K562 (cell line): ENCODE measurements around the gene SRRM5. TPM values are rescaled to one million over a fixed set of nuclear protein-coding genes. Genes with fewer than 3 reads are reported as not detected.

Experiments used
- ATAC-seq: fragments of 200-7000 bp; cut with Tn5 transposase; 3 replicates; pipeline ENCODE4 v1.9.1; 2020; ENCODE audit warnings: moderate library complexity
- BruUV-seq: library from RNA; stranded (reverse); fragments of 400-500 nt; replicated peaks from 2 replicates; lab custom pipeline; 2021; lab: Mats Ljungman, UMichigan
- CTCF ChIA-PET: fragments of 300-600 bp; formaldehyde crosslinking; extraction: SDS; loops from one replicate; lab custom pipeline; 2021; ENCODE audit warnings: low intra/inter-chr PET ratio; lab: Yijun Ruan, JAX
- POLR2A ChIA-PET: fragments of 300-600, 350-650 bp; sonication (Branson Sonifier 250); formaldehyde crosslinking; extraction: SDS; loops from one replicate; lab custom pipeline; 2021; ENCODE audit warnings: antibody characterized with exemption, inconsistent platforms; lab: Yijun Ruan, JAX
- DNase-seq, 4 experiments: peaks; one replicate each; pipeline versions ENCODE4 v3.0.0 to v3.0.0-alpha.2; 2011 to 2018; ENCODE audit warnings: low spot score in 3 of 4, mixed read lengths in 3 of 4; ENCODE audit errors: extremely low read depth in 1 of 4
- FAIRE-seq: peaks from 2 replicates; lab custom pipeline; 2011; peaks lifted over from hg19 to GRCh38; lab: Jason Lieb, UNC
- H2AFZ ChIP-seq: 2 replicates; pipeline ENCODE4 v1.6.0; 2011; ENCODE audit warnings: low read depth, low read length, control low read depth, inconsistent platforms
- H3K27ac ChIP-seq: fragments of 200-600 bp; 3 replicates; pipeline ENCODE4 v1.8.0; 2011; ENCODE audit warnings: low read depth, mild to moderate bottlenecking, control low read depth, inconsistent platforms, low read length, moderate library complexity, mixed read lengths; ENCODE audit errors: extremely low read depth
- H3K27me3 ChIP-seq, 2 experiments: fragments of 300-600 bp in 1 of 2; 2 replicates in 1 of 2; 3 replicates in 1 of 2; pipeline versions ENCODE4 v1.6.0 to v1.8.0; 2011; ENCODE audit warnings: inconsistent platforms in 2 of 2, low read length in 2 of 2, mild to moderate bottlenecking in 1 of 2, mixed read lengths in 1 of 2, moderate library complexity in 1 of 2; ENCODE audit not compliant: control insufficient read depth in 2 of 2, insufficient read depth in 2 of 2
- H3K36me3 ChIP-seq: fragments of 300-600 bp; 3 replicates; pipeline ENCODE4 v1.8.0; 2011; ENCODE audit warnings: mild to moderate bottlenecking, low read length, inconsistent platforms; ENCODE audit not compliant: control insufficient read depth, insufficient read depth
- H3K4me1 ChIP-seq, 2 experiments: fragments of 200-600 bp in 1 of 2; replicated peaks in 1 of 2; 2 replicates in 1 of 2; 3 replicates in 1 of 2; pipeline versions ENCODE4 v1.5.1 to v1.8.0; 2011; ENCODE audit warnings: inconsistent platforms in 2 of 2, low read length in 2 of 2, mild to moderate bottlenecking in 1 of 2, mixed read lengths in 1 of 2, moderate library complexity in 1 of 2; ENCODE audit not compliant: control insufficient read depth in 2 of 2, insufficient read depth in 2 of 2
- H3K4me2 ChIP-seq: 2 replicates; pipeline ENCODE4 v1.6.1; 2011; ENCODE audit warnings: low read length, control low read depth, inconsistent platforms, mixed read lengths; ENCODE audit not compliant: insufficient read depth
- H3K4me3 ChIP-seq: fragments of 200-600 bp; sonication (generic), shearing (Covaris generic); 2 replicates; pipeline ENCODE4 v1.5.1; 2016; ENCODE audit warnings: control low read depth, inconsistent platforms
- H3K79me2 ChIP-seq: fragments of 200-600 bp; 3 replicates; pipeline ENCODE4 v1.8.0; 2011; ENCODE audit warnings: low read length, inconsistent platforms; ENCODE audit not compliant: control insufficient read depth, insufficient read depth
- H3K9ac ChIP-seq, 2 experiments: 2 replicates each; pipeline versions ENCODE4 v1.6.0 to v1.6.1; 2011; ENCODE audit warnings: low read depth in 2 of 2, low read length in 2 of 2, control low read depth in 1 of 2, inconsistent platforms in 1 of 2, mild to moderate bottlenecking in 1 of 2, mixed read lengths in 1 of 2; ENCODE audit not compliant: insufficient read depth in 1 of 2
- H3K9me1 ChIP-seq: one replicate; pipeline ENCODE4 v1.6.0; 2011; ENCODE audit warnings: inconsistent platforms, mild to moderate bottlenecking, low read length, moderate library complexity; ENCODE audit not compliant: control insufficient read depth, insufficient read depth
- H3K9me3 ChIP-seq: replicated peaks from 2 replicates; pipeline ENCODE4 v1.5.1; 2011; ENCODE audit warnings: low read depth, low read length, inconsistent platforms; ENCODE audit not compliant: control insufficient read depth, insufficient read depth
- H4K20me1 ChIP-seq: replicated peaks from 2 replicates; pipeline ENCODE4 v1.6.1; 2011; ENCODE audit warnings: low read length, inconsistent platforms, mixed read lengths; ENCODE audit not compliant: control insufficient read depth, insufficient read depth
- BCOR ChIP-seq: fragments of 450-650 bp; IDR thresholded peaks from 2 replicates; pipeline ENCODE4 v1.6.1; 2016
- CREB5 ChIP-seq: fragments of 250-450 bp; sonication (Bioruptor Pico); IDR thresholded peaks from 2 replicates; pipeline ENCODE4 v1.5.0; 2020; ENCODE audit warnings: mild to moderate bottlenecking
- NFIC ChIP-seq: fragments of 450-650 bp; IDR thresholded peaks from 2 replicates; pipeline ENCODE4 v1.6.1; 2017; ENCODE audit warnings: mild to moderate bottlenecking, inconsistent platforms
- PHB ChIP-seq: fragments of 250-450 bp; sonication (Bioruptor Pico); IDR thresholded peaks from 2 replicates; pipeline ENCODE4 v1.5.0; 2021
- PHB2 ChIP-seq: fragments of 450-650 bp; IDR thresholded peaks from 2 replicates; pipeline ENCODE4 v1.6.1; 2017; ENCODE audit warnings: low read depth
- RBFOX2 ChIP-seq: fragments of 200-400 bp; formaldehyde crosslinking; IDR thresholded peaks from 2 replicates; pipeline ENCODE4 v1.6.1; 2017; ENCODE audit warnings: low read depth, mild to moderate bottlenecking, low read length, moderate library complexity
- RBM39 ChIP-seq: fragments of 200-400 bp; formaldehyde crosslinking; optimal IDR thresholded peaks from 2 replicates; pipeline ENCODE3; 2018; ENCODE audit warnings: low read depth, low read length
- TAF9B ChIP-seq: fragments of 450-650 bp; IDR thresholded peaks from 2 replicates; pipeline ENCODE4 v1.6.1; 2018; ENCODE audit warnings: mild to moderate bottlenecking; ENCODE audit not compliant: partially characterized antibody
- TEAD4 ChIP-seq, 2 experiments: sonication (generic) in 1 of 2; formaldehyde crosslinking in 1 of 2; IDR thresholded peaks; 2 replicates each; pipeline versions ENCODE4 v1.6.1 to v1.8.0; 2012 to 2022; ENCODE audit warnings: borderline replicate concordance in 1 of 2, inconsistent platforms in 1 of 2, low read length in 1 of 2, mild to moderate bottlenecking in 1 of 2, missing genetic modification reagents in 1 of 2
- ZNF263 ChIP-seq: sonication (generic); formaldehyde crosslinking; IDR thresholded peaks from 2 replicates; pipeline ENCODE4 v1.8.0; 2022; ENCODE audit warnings: mild to moderate bottlenecking, missing genetic modification reagents, borderline replicate concordance
- ZSCAN29 ChIP-seq: fragments of 450-650 bp; IDR thresholded peaks from 2 replicates; pipeline ENCODE4 v1.6.1; 2017
- WGBS: fragments of 100-300 bp; shearing (Covaris generic); methylation state at CpG from one replicate; pipeline ENCODE4 v1.1.6; 2016; ENCODE audit warnings: low coverage, mixed read lengths; ENCODE audit not compliant: insufficient coverage; ENCODE audit errors: missing lambda C conversion rate; 5-methylcytosine and 5-hydroxymethylcytosine counted together
- in situ Hi-C: fragments of 300-500 bp; cut with MboI; formaldehyde crosslinking; loops from 4 replicates; pipeline ENCODE4 v1.15.0; 2018; ENCODE audit warnings: inconsistent platforms, mixed read lengths
- intact Hi-C: fragments of 100-400 bp; cut with micrococcal nuclease; formaldehyde crosslinking; loops from 2 replicates; pipeline ENCODE4 v1.14.2; 2022
- polyA plus RNA-seq, 8 experiments: library from polyadenylated mRNA; depleted of rRNA in 4 of 8; stranded (reverse) in 5 of 8; unstranded in 3 of 8; fragments of >200 nt; fragmentation: Nextera tagmentation in 2 of 8; fragmentation: Illumina TruSeq in 1 of 8; extraction: Ambion mirVana in 2 of 8; extraction: Trizol in 1 of 8; gene quantifications; 2 replicates each; pipeline versions ENCODE4 v1.2.1 to v1.2.3, GENCODE V29; 2011 to 2014; ENCODE audit warnings: inconsistent platforms in 1 of 8, missing spikeins in 1 of 8
- total RNA-seq, 7 experiments: library from RNA; depleted of rRNA in 6 of 7; stranded (reverse); fragments of >200 nt in 6 of 7; fragmentation: Illumina TruSeq in 2 of 7; extraction: Trizol in 2 of 7; gene quantifications; 2 replicates each; pipeline versions ENCODE4 v1.2.1 to v1.2.3, GENCODE V29; 2011 to 2021; ENCODE audit warnings: low replicate concordance in 1 of 7

The SRRM5 gene
- total and polyA plus RNA-seq, 9 of the 15 experiments (the other 6 are each of a cell fraction or from before 2014, with no cell fraction given), result 0.09 to 0.45 (median 0.18) TPM; not detected in 2

- H3K4me3 ChIP-seq, result no peak overlapping the region
- no peaks in the 10 kb centered on the region for H3K9me3 ChIP-seq
- TF ChIP-seq RBFOX2 (peak; percentile 24; the same call in 1 of the 2 replicates), PHB2 (no peak)
- in situ Hi-C loops, result no loop called here
- no TSS peak for BruUV-seq
- H3K36me3 ChIP-seq, result peaks cover 25% of the 10 kb centered on the region; the same call in 2 of the 3 replicates
- H3K27me3 ChIP-seq, result no peaks in the 10 kb centered on the region
- FAIRE-seq (no peak), ATAC-seq (no peak), DNase-seq (no peak)
- ChIA-PET CTCF (interaction anchor here (0.6 kb wide), 1 partner anchor 101 kb away, joined by 4 read pairs; no protein-coding TSS in a partner anchor), POLR2A (interaction anchor here (0.5 to 0.6 kb wide), 2 partner anchors 22 to 176 kb away, joined by 3 to 4 read pairs; no protein-coding TSS in a partner anchor)
- peaks cover 29% of the 10 kb centered on the region for H3K79me2 ChIP-seq
- H4K20me1 ChIP-seq, result no peaks in the 10 kb centered on the region
- H3K9ac ChIP-seq, result peak overlapping the region in 1 of 2 experiments; percentile 66; a peak in 2 of 4 replicates
- intact Hi-C loops, result no loop called here
- H3K27ac ChIP-seq, result no peak overlapping the region
- WGBS, result 89% methylated on average over 10 of the region's 37 CpGs
- no peak overlapping the region for H3K4me2 ChIP-seq
- H2AFZ ChIP-seq, result no peak overlapping the region
- H3K9me1 ChIP-seq, result no peaks in the 10 kb centered on the region
- peaks cover 11 to 42% of the 10 kb centered on the region in 2 experiments; a peak in 4 of 5 replicates for H3K4me1 ChIP-seq
Observed at GRCh38 chr19:43592800-43593350, 19.0 kb upstream of the SRRM5 start.

- intact Hi-C loops, result no loop called here
- no peaks in the 10 kb centered on the region for H3K9me1 ChIP-seq
- peaks cover 15 to 47% of the 10 kb centered on the region in 2 experiments; a peak in 4 of 5 replicates for H3K4me1 ChIP-seq
- peak overlapping the region; percentile 81; the same call in 2 of the 3 replicates for H3K27ac ChIP-seq
- H3K9me3 ChIP-seq, result no peaks in the 10 kb centered on the region
- ChIA-PET POLR2A (interaction anchor here (0.8 to 5.6 kb wide), 7 partner anchors 8 to 1407 kb away, joined by 3 to 60 read pairs (median 4); partner anchors contain the start of genes RELB and SRRM5), CTCF (interaction anchor here (1.9 kb wide), 1 partner anchor 146 kb away, joined by 9 read pairs; no protein-coding TSS in a partner anchor)
- no peaks in the 10 kb centered on the region for H4K20me1 ChIP-seq
- ATAC-seq (no peak), DNase-seq (no peak), FAIRE-seq (no peak)
- no TSS peak for BruUV-seq
- 0 out of 2 replicates have a peak overlapping the region, but pooled peaks have one; percentile 75 for H2AFZ ChIP-seq
- peak overlapping the region; percentile 75; the same call in 1 of the 2 replicates for H3K4me2 ChIP-seq
- H3K9ac ChIP-seq, result peak overlapping the region in 1 of 2 experiments; percentile 45; a peak in 2 of 4 replicates
- H3K4me3 ChIP-seq, result peak overlapping the region; percentile 76; the same call in 1 of the 2 replicates
- 75% methylated on average over 9 of the region's 10 CpGs for WGBS
- peaks cover 36% of the 10 kb centered on the region; the same call in 2 of the 3 replicates for H3K36me3 ChIP-seq
- no peak for TF ChIP-seq TEAD4 (IDR thresholded peaks at IDR 0.05; ENCODE audit: low read length)
- TF ChIP-seq TEAD4 (CRISPR knock-in tag; IDR thresholded peaks at IDR 0.05; ENCODE audit: borderline replicate concordance), result no peak
- no peak for TF ChIP-seq TAF9B
- no peak for TF ChIP-seq PHB
- no peak for TF ChIP-seq ZNF263 (CRISPR knock-in tag)
- peak; percentile 53; the same call in 1 of the 2 replicates for TF ChIP-seq BCOR
- no peak for TF ChIP-seq ZSCAN29
- TF ChIP-seq NFIC, result peak; percentile 14; the same call in 1 of the 2 replicates
- TF ChIP-seq CREB5 (CRISPR knock-in tag), result no peak
- no peak for TF ChIP-seq RBM39
- no peaks in the 10 kb centered on the region for H3K27me3 ChIP-seq
- peaks cover 41% of the 10 kb centered on the region for H3K79me2 ChIP-seq
- in situ Hi-C loops, result no loop called here
Observed at GRCh38 chr19:43594081-43594697, 17.7 kb upstream of the SRRM5 start.
